ENCODE measurements around the gene POC1A. TPM values are rescaled to one million over a fixed set of nuclear protein-coding genes. Genes with fewer than 3 reads are reported as not detected.

Gene POC1A
- total and polyA plus RNA-seq, 2 of the 4 experiments (the other 2 are of a cell fraction), result 10.6 to 11.5 TPM

DNA sequence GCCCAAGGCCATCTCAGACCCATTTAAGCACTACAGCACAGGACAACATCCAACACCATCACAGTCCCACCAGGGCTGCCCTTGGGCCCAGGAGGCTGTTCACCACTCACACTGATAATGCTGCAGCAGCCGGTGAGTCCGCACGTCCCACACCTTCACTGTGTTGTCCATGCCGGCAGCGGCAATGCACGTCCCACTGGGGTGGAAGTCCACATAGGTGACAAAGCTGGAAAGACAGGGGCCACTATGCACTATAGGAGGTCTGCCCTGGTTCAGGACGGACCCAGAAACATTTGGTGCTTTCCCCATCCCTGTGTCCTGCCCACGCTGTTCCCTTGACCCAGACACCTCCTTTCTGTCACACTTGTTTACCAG lies 8.5 kb downstream of the POC1A start:
- 94% methylated on average over 3 of the region's 8 CpGs; no CpG with 5 or more reads in 1 of the 2 experiments for WGBS, 2 experiments (ENCODE audit: extremely low coverage in 2 of 2, insufficient read length in 1 of 2)
- Histone ChIP-seq H3K36me3 (ENCODE audit: control insufficient read depth, insufficient read depth, low read length) (peaks cover 5% of the 10 kb centered on the region), H3K4ac (ENCODE audit: low read depth, low read length) (no peak overlapping the region), H3K27me3 (ENCODE audit: control insufficient read depth, insufficient read depth, low read length) (no peaks in the 10 kb centered on the region), H4K5ac (ENCODE audit: low read depth, low read length) (no peak overlapping the region), H3K9me3 (ENCODE audit: control insufficient read depth, insufficient read depth, low read length) (no peaks in the 10 kb centered on the region), H2AK9ac (replicated peaks; ENCODE audit: low read depth, low read length, poor library complexity) (peak overlapping the region; percentile 47), H4K8ac (ENCODE audit: low read depth in 2 of 2, low read length in 2 of 2) (no peak overlapping the region), H2AK5ac (ENCODE audit: low read depth, low read length) (no peak overlapping the region), H3K9ac (ENCODE audit: low read depth, low read length) (no peak overlapping the region), H2AFZ (replicated peaks; ENCODE audit: low read length, poor library complexity) (no peak overlapping the region), H3K23ac (ENCODE audit: low read depth, low read length) (no peak overlapping the region), H2BK120ac (ENCODE audit: low read depth, low read length) (no peak overlapping the region), H2BK20ac (ENCODE audit: low read depth, low read length) (no peak overlapping the region), H3K27ac (ENCODE audit: insufficient read depth, low read length) (no peak overlapping the region), H3K14ac (replicated peaks; ENCODE audit: low read depth, low read length) (no peak overlapping the region), H2BK5ac (ENCODE audit: low read depth, low read length, poor library complexity, severe bottlenecking) (no peak overlapping the region), H4K20me1 (ENCODE audit: insufficient read depth, low read length) (no peaks in the 10 kb centered on the region), H3K18ac (ENCODE audit: low read depth, low read length) (no peak overlapping the region), H3K4me2 (ENCODE audit: low read depth, low read length) (no peak overlapping the region), H3K4me1 (ENCODE audit: control insufficient read depth, insufficient read depth, low read length) (peaks cover 5% of the 10 kb centered on the region), H4K91ac (ENCODE audit: insufficient read depth, low read depth, low read length) (no peak overlapping the region), H2BK15ac (ENCODE audit: low read depth, low read length) (no peak overlapping the region), H3K79me1 (ENCODE audit: low read depth in 1 of 2, low read length in 2 of 2) (peaks cover 15 to 37% of the 10 kb centered on the region in 2 experiments; a peak in 2 of 4 replicates), H3K4me3 (ENCODE audit: insufficient read depth, low read depth, low read length) (no peak overlapping the region), H3K56ac (ENCODE audit: extremely low read depth, insufficient read depth, low read length) (no peak overlapping the region), H3K9me1 (ENCODE audit: insufficient read depth, low read length) (peaks cover 4% of the 10 kb centered on the region; the same call in 1 of the 2 replicates)
- intact Hi-C loops (cut with micrococcal nuclease) (no loop called here), in situ Hi-C loops (cut with MboI; ENCODE audit: low sequenced_read_pairs) (no loop called here), dilution Hi-C loops (cut with HindIII; ENCODE audit: low sequenced_read_pairs, unreplicated experiment) (no loop called here)
- no TSS peak for BruUV-seq (replicated peaks)
- POLR2A ChIA-PET (ENCODE audit: unreplicated experiment), result no interaction called here
- CTCF ChIA-PET, result interaction anchor here (1.5 to 1.7 kb wide), 2 partner anchors 141 to 144 kb away, joined by 6 to 13 read pairs; no protein-coding TSS in a partner anchor
- TF ChIP-seq RFX5 (IDR thresholded peaks at IDR 0.05; ENCODE audit: low read depth, low read length), result no peak
- TF ChIP-seq, protein P1, sequence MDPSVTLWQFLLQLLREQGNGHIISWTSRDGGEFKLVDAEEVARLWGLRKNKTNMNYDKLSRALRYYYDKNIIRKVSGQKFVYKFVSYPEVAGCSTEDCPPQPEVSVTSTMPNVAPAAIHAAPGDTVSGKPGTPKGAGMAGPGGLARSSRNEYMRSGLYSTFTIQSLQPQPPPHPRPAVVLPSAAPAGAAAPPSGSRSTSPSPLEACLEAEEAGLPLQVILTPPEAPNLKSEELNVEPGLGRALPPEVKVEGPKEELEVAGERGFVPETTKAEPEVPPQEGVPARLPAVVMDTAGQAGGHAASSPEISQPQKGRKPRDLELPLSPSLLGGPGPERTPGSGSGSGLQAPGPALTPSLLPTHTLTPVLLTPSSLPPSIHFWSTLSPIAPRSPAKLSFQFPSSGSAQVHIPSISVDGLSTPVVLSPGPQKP (IDR thresholded peaks at IDR 0.05; ENCODE audit: borderline replicate concordance, low read depth, low read length), result no peak
- TF ChIP-seq RCOR1 (IDR thresholded peaks at IDR 0.05; ENCODE audit: insufficient replicate concordance, low read length), result no peak
- no peak for TF ChIP-seq MAZ (IDR thresholded peaks at IDR 0.05; ENCODE audit: borderline replicate concordance, low read depth, low read length)
- no peak for TF ChIP-seq FOS (IDR thresholded peaks at IDR 0.05; ENCODE audit: low read depth, low read length)
- no peak for TF ChIP-seq MXI1 (IDR thresholded peaks at IDR 0.05; ENCODE audit: borderline replicate concordance, low read depth, low read length)
- TF ChIP-seq, protein P2, sequence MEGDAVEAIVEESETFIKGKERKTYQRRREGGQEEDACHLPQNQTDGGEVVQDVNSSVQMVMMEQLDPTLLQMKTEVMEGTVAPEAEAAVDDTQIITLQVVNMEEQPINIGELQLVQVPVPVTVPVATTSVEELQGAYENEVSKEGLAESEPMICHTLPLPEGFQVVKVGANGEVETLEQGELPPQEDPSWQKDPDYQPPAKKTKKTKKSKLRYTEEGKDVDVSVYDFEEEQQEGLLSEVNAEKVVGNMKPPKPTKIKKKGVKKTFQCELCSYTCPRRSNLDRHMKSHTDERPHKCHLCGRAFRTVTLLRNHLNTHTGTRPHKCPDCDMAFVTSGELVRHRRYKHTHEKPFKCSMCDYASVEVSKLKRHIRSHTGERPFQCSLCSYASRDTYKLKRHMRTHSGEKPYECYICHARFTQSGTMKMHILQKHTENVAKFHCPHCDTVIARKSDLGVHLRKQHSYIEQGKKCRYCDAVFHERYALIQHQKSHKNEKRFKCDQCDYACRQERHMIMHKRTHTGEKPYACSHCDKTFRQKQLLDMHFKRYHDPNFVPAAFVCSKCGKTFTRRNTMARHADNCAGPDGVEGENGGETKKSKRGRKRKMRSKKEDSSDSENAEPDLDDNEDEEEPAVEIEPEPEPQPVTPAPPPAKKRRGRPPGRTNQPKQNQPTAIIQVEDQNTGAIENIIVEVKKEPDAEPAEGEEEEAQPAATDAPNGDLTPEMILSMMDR (conservative IDR thresholded peaks at IDR 0.05; ENCODE audit: low read depth, low read length), result no peak
- TF ChIP-seq MAFK (IDR thresholded peaks at IDR 0.05; ENCODE audit: low read depth, low read length), result no peak
- no peak for TF ChIP-seq POLR2A (IDR thresholded peaks at IDR 0.05; ENCODE audit: low read depth, low read length)
- no peak for TF ChIP-seq RAD21 (IDR thresholded peaks at IDR 0.05; ENCODE audit: low read length)
- TF ChIP-seq SMC3 (IDR thresholded peaks at IDR 0.05; ENCODE audit: low read depth, low read length), result no peak
- TF ChIP-seq CEBPB (IDR thresholded peaks at IDR 0.05; ENCODE audit: low read depth, low read length), result no peak
- TF ChIP-seq NFE2L2 (IDR thresholded peaks at IDR 0.05; ENCODE audit: low read depth, low read length), result no peak
- no peak for TF ChIP-seq BHLHE40 (IDR thresholded peaks at IDR 0.05; ENCODE audit: low read depth, low read length)
- TF ChIP-seq, protein P3, sequence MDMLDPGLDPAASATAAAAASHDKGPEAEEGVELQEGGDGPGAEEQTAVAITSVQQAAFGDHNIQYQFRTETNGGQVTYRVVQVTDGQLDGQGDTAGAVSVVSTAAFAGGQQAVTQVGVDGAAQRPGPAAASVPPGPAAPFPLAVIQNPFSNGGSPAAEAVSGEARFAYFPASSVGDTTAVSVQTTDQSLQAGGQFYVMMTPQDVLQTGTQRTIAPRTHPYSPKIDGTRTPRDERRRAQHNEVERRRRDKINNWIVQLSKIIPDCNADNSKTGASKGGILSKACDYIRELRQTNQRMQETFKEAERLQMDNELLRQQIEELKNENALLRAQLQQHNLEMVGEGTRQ (IDR thresholded peaks at IDR 0.05; ENCODE audit: low read depth, low read length), result no peak
- no peak for TF ChIP-seq CHD1 (IDR thresholded peaks at IDR 0.05; ENCODE audit: low read depth, low read length)
- DNase-seq, result no peak
- no peak for ATAC-seq (ENCODE audit: low read depth)

Measured in IMR-90 (cell line).